A673 (cell line): ENCODE measurements around the gene REV3L.

Experiments
- EZH2 ChIP-seq: fragments of 200-600 bp; sonication (generic); IDR thresholded peaks from 2 replicates; pipeline ENCODE4 v1.6.1; 2017; ENCODE audit warnings: borderline replicate concordance, low read depth, mild to moderate bottlenecking, mixed read lengths, antibody characterized with exemption, low read length; ENCODE audit not compliant: poor library complexity, severe bottlenecking
- TF ChIP-seq, protein P1 (sequence below): fragments of 300-800, 200-600 bp; sonication (generic); conservative IDR thresholded peaks from 2 replicates; pipeline ENCODE4 v1.5.1; 2017; ENCODE audit warnings: low read depth, mild to moderate bottlenecking, antibody characterized with exemption, low read length, moderate library complexity, mixed read lengths

DNA sequence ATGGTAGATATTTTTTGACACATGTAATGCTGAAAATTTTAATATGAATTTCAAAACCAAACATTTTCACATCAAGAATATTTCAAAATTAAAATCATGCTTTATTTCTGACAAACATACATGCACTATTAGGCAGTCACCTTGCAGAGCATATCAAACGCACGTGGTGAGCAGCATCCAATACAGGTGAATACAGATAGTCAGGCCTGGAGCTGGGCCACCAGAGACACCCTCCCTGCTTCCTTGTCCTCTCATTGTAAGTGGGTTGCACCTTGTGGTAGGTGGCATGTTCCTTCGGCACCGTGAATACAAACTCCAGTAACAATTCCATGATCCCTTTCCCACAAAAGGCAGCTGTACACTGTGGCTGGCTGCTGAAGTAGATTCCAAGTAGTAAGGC, 8.9 kb downstream of the REV3L start:
- TF ChIP-seq, protein P1, sequence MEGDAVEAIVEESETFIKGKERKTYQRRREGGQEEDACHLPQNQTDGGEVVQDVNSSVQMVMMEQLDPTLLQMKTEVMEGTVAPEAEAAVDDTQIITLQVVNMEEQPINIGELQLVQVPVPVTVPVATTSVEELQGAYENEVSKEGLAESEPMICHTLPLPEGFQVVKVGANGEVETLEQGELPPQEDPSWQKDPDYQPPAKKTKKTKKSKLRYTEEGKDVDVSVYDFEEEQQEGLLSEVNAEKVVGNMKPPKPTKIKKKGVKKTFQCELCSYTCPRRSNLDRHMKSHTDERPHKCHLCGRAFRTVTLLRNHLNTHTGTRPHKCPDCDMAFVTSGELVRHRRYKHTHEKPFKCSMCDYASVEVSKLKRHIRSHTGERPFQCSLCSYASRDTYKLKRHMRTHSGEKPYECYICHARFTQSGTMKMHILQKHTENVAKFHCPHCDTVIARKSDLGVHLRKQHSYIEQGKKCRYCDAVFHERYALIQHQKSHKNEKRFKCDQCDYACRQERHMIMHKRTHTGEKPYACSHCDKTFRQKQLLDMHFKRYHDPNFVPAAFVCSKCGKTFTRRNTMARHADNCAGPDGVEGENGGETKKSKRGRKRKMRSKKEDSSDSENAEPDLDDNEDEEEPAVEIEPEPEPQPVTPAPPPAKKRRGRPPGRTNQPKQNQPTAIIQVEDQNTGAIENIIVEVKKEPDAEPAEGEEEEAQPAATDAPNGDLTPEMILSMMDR, result no peak
- TF ChIP-seq EZH2, result no peak
